NCI-H526 (cell line): ENCODE results near the gene CLCN7.

Experiments used
- DNase-seq, 2 experiments: peaks; one replicate each; lab custom pipeline; 2025; lab: John Stamatoyannopoulos, UW

CLCN7 gene

DNA sequence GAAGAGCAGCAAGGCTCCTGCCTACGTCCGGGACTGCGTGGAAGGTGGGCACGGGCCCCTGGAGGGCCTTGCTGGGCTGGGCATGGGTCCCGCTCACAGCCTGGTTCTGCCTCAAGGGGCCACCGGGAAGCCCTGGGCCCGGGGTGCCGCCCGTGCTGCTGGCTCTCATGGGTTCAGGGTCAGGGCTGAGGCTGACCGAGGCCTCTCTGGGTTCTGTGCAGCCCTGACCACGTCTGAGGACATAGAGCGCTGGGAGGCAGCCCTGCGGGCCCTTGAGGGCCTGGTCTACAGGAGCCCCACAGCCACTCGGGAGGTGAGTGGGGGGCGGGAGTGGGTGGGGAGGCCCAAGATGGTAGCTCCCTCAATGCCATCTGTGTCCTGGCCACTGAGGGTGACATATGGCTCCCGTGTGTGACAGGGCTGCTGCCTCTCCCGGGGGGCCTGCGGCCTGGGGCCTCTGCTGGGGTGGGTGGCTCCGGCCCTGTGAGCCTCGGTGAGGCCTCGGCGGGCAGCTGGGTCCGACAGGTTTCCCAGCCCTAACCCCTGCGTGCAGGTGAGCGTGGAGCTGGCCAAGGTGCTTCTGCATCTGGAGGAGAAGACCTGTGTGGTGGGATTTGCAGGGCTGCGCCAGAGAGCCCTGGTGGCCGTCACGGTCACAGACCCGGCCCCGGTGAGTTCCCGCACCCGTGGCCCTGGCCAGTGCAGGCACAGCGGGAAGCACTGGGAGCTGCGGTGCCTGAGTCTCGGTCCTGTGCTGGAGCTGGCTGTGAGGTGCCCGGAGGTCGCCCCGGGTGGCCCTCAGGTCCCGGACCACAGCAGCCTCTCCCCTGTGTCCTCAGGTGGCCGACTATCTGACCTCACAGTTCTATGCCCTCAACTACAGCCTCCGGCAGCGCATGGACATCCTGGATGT lies 27.5 kb upstream of the CLCN7 start:
- DNase-seq = no peak

DNA sequence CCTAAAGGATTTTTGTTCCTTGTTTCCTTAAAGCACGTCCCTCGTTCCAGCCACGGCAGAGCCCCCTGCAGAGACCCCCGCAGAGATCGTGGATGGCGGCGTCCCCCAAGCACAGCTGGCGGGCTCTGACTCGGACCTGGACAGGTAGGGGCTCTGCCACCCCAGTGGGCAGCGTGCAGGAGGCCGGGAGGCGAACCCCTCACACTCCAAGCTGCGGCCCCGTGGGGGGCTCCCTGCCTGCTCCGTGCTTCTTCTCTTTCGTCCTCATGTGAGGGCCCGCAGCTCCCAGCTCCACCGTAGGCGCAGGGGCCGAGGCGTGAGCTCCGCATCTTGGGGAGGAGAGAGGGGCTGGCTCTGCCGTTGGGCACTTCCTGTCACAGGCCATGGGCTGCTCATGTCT lies 26.8 kb upstream of the CLCN7 start:
- no peak for DNase-seq

DNA sequence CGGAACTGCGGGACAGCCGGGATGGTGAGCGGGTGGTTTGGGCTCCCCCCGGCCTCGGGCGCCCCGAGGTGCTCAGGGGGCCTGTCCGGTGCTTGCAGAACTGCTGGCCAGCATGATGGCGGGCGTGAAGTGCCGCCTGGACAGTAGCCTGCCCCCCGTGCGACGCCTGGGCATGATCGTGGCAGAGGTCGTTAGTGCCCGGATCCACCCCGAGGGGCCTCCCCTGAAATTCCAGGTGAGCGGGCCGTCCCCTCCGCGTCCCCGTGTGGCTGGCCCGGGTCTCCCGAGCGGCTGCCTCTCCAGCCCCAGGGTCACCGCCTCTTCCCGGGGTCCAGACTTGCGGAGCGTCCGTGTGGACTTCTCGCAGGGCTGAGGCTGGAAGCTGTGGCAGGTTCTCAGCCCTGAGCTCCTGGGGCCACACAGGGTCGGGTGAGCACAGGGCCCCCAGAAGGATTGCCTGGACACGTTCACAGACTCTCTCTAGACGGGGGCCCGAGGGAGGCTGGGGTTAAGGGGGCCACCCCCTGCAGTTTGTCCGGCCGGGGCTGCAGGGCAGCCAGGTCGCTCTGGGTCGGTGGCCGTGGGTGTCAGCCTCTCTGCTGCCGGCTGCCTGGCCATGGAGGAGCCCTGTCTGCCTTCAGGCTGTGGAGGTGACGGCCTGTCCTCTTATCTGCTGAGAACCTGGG lies 25.8 kb upstream of the CLCN7 start:
- DNase-seq = no peak

DNA sequence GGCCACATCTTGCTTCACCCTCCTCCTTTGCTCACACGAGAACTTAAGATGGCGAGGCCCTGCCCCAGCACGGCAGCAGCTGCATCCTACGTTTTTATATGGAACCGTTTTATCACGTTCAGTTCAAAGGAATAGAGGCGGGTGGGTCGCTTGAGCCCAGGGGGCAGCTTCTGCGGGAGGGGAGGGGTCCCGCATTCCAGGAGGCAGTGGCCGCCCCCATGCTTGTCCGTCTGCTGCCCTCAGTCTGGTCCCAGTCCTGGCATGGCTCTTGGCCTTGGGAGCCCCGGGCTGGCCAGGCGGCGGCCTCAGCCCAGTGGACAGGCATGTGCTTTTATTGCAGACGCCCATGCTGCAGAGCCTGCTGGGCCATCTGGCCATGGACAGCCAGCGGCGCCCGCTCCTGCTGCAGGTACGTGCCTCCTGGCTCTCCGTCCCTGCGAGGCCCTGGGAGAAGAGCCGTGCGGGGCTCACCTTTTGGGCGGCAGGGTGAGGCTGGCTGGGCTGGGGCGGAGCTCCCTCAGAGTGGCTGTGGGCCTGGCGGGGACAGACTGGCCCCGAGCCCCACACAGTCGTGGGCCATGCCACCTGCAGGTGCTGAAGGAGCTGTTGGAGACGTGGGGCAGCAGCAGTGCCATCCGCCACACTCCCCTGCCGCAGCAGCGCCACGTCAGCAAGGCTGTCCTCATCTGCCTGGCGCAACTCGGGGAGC lies 25.1 kb upstream of the CLCN7 start:
- no peak for DNase-seq

DNA sequence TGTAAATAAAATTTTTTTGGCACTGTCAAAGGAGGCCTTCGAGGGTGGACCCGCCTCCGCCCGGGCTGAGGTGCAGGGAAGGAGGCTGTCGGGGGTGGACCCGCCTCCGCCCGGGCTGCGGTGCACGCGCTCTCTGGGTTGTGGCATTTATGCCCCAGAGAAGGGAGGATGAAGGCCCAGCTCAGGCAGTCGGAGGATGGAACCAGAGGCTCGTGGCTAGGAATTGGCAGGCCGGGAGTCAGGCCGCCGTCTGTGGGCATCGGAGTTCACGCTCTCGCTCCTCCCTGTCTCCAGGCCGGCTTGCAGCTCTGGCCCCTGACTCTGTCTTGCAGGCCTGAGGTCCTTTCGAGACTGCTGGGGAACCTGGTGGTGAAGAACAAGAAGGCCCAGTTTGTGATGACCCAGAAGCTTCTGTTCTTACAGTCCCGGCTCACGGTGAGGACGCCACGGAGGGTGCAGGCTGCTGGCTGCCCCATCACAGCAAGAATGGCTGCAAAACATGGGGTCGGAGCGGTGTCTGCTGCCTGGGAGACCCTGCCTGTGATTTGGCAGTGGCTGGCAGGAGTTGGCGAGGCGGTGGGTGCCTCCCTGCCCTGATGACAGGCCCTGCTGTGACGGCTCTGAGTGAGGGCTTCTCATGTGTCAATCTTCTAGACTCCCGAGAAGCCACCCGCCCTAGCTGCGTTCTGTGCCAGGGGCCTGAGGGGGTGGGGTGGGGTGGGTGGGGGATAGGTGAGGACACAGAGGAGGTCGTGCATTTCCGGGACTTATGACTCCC lies 24.3 kb upstream of the CLCN7 start:
- DNase-seq = no peak

DNA sequence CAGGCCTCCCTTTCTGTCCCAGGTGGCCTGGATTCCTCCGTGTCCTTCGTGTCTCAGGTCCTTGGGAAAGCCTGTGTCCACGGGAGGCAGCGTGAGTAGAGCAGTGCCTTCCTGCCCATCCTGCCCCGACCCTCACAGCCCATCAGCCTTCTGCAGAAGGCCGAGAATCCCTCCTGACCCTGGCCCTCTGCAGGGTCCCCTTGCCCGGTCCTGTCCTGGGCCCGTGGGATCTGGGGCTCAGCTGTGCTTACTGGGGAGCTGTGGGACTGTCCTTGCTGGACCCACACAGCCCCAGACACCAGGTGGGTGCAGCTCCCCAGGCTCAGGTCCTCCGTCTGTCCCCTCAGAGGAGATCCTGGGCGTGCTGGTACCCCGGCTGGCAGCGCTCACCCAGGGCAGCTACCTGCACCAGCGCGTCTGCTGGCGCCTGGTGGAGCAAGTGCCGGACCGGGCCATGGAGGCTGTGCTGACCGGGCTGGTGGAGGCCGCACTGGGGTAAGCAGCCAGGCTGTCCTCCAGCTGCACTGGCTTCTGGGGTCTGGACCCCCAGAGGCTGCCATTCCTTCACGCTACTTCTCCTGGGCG lies 22.3 kb upstream of the CLCN7 start:
- DNase-seq = no peak

DNA sequence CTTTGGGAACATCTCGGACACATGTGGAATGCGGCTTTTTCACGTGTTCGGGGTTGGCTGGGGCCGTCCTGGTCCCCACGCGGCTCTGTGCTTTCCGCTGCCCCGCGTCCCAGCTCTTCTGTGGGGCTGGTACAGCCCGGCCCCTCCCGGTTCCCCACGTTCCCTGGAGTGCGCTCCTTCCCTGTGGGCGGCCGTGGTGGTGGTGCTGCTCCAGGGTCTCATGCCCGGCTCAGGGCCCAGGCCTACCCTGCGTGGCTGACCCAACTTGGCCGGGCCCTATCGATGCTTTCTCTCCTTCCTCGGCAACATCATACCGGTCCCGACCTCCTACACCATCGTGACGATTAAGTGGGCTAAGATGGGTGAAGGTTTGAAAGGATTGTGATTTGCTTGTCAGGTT lies 21.6 kb upstream of the CLCN7 start:
- DNase-seq = no peak

DNA sequence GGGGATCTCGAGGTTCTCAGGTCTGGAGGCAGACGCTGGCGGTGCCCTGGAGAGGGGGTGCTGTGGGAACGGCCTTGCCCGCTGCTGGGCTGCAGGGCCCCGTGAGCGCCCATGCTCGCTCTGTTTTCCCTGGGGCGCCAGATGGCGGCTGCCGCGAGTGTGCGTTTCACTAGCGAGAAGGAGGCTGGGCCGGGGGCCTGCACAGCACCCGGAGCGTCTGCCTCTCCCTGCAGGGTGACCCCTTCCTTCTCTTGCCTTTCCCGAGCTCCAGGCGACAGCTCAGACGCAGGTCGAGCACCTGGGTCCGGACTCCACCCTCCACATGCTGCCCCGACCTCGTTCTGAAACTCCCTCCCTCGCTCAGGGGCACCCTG lies 21.0 kb upstream of the CLCN7 start:
- DNase-seq = no peak

DNA sequence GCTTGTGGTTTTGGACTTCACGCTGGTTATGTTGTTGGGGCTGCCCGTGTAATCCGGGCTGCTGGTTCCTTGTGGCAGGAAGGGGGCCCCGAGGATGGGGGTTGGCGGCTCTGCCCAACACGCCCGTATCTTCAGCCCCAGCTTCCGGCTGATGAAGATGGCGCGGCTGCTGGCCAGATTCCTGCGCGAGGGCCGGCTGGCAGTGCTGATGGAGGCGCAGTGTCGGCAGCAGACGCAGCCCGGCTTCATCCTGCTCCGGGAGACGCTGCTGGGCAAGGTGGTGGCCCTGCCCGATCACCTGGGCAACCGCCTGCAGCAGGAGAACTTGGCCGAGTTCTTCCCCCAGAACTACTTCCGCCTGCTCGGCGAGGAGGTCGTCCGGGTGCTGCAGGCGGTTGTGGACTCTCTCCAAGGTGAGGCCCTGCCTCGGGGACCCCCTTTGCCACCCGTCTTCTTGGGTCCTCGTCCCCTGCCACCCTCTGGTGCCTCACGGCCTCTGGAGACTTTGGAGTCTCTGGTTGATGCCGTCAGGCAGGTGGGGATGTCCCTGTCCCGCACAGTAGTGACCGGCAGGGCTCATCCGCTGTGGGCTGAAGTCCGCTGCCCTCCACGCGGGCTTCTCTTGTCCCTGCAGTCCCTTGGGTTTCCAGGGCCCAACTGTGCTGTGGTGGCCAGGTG lies 20.5 kb upstream of the CLCN7 start:
- DNase-seq = no peak

DNA sequence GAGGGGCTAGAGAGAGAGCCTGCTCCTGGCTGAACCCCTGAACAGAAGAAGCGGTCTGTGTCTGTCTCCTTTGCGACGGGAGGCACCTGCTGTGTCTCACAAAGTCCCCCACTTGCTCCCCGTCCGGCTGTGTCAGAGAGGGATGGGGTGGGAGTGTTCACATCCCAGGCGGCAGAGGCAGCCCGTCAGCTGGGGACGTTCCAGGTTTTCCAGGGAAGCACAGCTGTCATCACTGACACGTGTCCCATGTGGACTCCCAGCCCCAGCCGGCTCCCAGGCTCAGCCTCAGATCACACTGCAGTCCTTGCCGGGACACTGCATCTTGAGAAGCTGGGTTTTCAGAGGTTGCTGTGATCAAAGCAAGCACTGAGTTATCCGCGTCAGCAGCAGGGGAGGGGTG lies 19.9 kb upstream of the CLCN7 start:
- no peak for DNase-seq

DNA sequence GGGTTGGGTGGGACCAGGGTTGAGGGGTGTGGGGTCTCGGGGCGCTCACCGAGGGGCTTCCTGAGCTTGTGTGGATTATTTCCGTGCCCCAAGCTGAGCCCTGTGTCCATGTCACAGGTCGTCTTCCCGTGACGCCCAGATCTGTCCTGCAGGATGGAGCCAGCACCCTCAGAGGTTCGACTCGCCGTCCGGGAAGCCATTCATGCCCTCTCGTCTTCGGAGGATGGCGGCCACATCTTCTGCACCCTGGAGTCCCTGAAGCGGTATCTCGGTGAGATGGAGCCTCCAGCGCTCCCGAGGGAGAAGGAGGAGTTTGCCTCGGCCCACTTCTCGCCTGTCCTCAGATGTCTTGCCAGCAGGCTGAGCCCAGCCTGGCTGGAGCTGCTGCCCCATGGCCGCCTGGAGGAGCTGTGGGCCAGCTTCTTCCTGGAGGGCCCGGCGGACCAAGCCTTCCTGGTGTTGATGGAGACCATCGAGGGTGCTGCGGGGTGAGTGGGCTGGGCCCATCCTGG lies 19.4 kb upstream of the CLCN7 start:
- peak in 1 of 2 experiments; percentile 37 for DNase-seq

DNA sequence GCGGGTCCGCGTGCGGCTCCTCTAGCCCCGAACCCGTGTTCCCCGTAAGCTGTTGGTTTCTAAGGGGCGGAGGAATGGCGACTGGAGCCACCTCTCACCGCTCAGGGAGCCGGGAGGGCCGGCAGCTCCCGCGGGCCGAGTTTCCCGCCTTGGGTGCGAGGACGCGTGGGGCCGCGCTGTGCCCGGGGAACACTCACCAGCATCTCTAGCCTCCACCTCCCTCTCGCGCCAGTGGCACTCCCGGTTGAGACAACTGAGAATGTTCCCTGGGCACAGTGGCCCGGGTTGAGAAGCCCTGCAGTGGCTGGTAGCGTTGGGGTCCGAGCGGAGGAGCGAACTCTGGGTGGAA lies 18.9 kb upstream of the CLCN7 start:
- DNase-seq = peak in 1 of 2 experiments; percentile 52

DNA sequence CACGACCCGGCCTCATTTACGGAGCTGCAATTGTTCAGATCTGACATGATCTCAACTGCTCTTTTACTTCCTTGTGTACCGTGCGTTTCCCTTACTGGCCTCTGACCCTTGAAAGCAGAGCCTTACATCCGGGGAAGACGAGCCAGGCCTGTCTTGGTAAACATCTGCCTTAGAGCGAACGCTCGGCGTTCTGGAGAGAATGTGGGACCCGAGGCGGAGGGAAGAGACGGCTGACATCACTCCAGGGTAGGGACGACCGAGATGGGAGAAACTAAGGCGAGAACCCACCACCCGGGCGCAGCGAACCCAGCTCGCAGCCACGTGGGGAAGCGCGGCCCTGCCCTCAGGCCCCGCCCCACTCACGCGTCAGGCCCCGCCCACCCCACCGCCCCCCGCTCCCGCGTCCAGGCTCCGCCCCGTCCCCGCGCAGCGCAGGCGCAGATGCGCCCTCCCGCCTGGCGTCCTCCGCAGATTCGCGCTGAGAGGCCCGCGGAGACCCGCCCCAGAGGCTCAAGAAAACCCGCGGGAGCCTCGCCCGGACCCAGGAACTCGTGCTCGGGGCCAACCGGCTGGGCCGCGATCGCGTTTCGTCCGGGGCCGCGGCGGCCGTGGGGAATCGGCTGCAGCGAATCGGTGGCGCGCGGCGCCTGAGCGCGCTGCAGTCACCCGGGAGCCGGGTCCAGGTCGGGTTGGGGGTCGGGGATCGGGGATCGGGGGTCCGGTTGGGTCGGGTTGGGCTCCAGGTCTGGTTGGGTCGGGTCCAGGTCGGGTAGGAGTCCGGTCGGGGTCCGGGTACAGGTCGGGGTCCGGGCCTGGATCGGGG lies 18.3 kb upstream of the CLCN7 start, which contains the start of gene TELO2:
Gene TELO2 (plus strand): TSS at position 438 of the 823 bp plus-strand sequence. CDS start 922 bp downstream, outside the sequence.
- DNase-seq = peak in 1 of 2 experiments; percentile 71

DNA sequence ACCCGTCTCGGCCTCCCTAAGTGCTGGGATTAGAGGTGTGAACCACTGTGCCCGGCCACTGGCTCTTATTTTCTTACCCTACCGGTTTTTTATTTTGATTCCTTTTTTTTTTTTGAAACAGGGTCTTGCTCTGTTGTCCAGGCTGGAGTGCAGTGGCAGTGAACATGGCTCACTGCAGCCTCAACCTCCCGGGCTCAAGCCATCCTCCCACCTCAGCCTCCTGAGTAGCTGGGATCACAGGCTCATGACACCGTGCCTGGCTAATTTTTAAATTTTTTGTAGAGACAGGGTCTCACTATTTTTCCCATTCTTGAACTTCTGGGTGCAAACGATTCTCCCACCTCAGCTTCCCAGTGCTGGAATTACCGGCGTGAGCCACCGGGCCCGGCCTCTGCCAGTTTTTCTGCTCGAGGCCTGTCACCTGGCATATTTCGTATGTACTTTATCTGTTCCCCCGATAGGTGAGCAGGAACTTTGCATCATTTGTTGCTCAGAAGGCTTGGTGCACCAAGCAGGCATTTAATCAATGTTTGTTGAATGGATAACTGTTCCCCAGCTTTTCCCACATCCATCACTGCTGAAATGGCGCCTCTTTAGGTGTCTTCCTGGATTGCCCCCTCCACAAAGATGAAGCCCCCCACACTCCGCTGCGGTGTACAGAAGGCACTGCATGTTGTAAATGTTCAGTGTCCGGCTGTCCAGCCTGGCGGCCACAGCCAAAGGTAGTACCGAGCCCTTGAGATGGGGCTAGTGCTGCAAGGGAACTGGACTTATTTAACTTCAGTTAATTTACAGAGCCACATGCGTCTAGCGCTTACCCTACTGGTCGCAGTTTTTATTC lies 17.5 kb upstream of the CLCN7 start:
- no peak for DNase-seq

DNA sequence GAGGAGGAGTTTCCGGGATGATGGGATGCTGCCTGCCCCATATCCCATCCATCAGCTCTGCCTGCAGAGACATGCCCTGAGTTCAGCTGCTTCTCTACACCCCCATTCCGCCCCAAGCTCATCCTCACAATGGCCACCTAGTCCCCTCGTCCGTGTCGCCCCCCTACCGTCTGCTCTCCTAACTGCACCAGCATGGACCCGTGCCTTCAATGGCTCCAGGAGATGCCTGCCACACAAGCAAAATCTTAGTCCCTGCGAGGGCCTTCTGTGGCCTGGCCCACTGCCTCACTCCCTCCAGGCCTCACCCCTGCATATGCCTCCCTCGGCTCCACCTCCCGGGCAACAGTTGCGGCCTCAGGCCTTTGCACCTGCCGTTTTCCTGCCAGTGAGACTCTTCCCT lies 16.5 kb upstream of the CLCN7 start:
- no peak for DNase-seq

DNA sequence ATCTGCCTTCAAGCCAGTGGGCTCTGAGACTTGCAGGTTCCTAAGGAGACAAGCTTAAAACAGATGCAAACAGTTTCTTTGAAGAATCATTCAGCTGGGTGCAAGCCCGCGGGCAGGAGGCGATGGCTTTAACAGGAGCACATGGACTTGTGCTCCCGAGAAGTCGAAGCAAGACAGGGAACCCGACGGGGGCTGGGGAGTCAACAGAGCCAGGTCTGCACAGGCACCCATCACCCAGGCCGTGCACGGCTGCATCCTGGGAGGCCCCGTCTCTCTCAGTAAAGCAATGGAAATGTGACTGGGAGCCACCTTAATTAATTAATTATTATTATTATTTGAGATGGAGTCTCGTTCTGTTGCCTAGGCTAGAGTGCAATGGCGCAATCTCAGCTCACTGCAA lies 14.2 kb upstream of the CLCN7 start:
- no peak for DNase-seq

DNA sequence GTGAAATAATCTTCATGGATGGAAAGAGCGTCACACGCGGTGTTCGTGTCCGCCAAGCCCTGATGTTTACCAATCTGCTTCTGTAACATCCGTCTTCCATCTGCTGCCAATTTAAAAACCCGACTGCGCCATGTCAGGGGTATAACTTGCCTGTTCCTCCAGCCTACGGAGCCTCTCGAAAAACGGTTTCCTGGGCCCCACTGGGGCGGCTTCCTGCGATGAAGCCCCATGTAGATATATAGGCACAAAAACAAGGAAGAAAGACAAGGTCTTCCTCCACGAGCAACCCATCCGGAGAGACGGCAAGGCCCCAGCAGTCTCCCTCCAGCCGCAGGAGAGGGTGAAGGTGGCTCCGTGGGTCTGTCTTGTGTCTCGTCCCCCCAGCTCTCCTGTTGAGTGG lies 13.8 kb upstream of the CLCN7 start, which contains the start of gene PTX4:
Gene PTX4 (minus strand): TSS at position 326 of the 400 bp plus-strand sequence. CDS start 35 bp downstream, at position 291.
- DNase-seq = no peak

DNA sequence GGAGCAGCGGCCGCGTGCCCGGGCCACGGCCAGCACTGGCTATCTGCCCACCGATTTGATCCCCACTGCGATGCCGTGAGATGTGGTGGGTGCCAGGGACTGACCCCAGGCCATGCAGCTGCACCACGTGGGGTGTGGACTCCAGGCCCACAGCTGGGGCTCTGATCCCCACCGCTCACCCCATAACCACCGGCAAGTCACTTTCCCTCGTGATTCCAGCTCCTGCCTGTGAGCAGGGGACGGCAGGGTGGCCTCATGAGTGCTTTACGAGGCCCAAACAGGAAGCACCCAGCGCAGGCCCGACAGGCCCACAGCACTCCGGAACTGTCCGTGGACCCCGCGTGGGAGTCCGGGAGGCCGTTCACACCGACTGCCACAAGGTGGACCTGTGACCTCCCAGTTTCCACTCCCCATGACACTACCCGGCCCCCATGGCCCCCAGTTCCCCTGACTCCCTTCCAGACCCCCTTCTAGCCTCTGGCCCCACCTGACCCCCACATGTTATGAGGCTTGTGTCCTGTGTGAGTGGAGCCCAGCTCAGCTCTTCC lies 13.3 kb upstream of the CLCN7 start:
- no peak for DNase-seq
